PC-9 (cell line): ENCODE results near the gene SCAPER. TPM values are rescaled to one million over a fixed set of nuclear protein-coding genes. Genes with fewer than 3 reads are reported as not detected.

Source experiments
- BruUV-seq: library from RNA; stranded (reverse); fragments of 400-500 nt; replicated peaks from 2 replicates; lab custom pipeline; 2021; lab: Mats Ljungman, UMichigan
- CTCF ChIA-PET: fragments of 300-600 bp; sonication (Branson Sonifier 250); formaldehyde crosslinking; loops from one replicate; lab custom pipeline; 2022; ENCODE audit warnings: antibody characterized with exemption; lab: Charles Lee
- POLR2A ChIA-PET: fragments of 300-600 bp; sonication (Branson Sonifier 250); formaldehyde crosslinking; loops from one replicate; lab custom pipeline; 2022; ENCODE audit warnings: antibody characterized with exemption; ENCODE audit not compliant: unreplicated experiment; lab: Charles Lee
- DNase-seq, 2 experiments: peaks; one replicate each; pipeline versions ENCODE4 v3.0.0 to v3.0.0-alpha.2; 2015 to 2022; ENCODE audit warnings: mixed read lengths in 1 of 2
- H2AFZ ChIP-seq: fragments of 200-600 bp; sonication (generic); 2 replicates; pipeline ENCODE4 v1.8.1; 2017; ENCODE audit warnings: antibody characterized with exemption
- H3F3A ChIP-seq: fragments of 200-600 bp; sonication (generic); 2 replicates; pipeline ENCODE4 v1.8.1; 2017; ENCODE audit warnings: antibody characterized with exemption, mild to moderate bottlenecking, low read depth; ENCODE audit not compliant: insufficient read depth
- H3K27ac ChIP-seq: fragments of 200-600 bp; sonication (generic); 2 replicates; pipeline ENCODE4 v1.6.1; 2016; ENCODE audit warnings: mixed run types
- H3K27me3 ChIP-seq: fragments of 200-600 bp; sonication (generic); 2 replicates; pipeline ENCODE4 v1.6.1; 2016; ENCODE audit warnings: low read depth, mixed run types; ENCODE audit not compliant: insufficient read depth
- H3K36me3 ChIP-seq: fragments of 200-600 bp; sonication (generic); 2 replicates; pipeline ENCODE4 v1.6.1; 2016; ENCODE audit warnings: low read depth, mixed run types
- H3K4me1 ChIP-seq: fragments of 200-600 bp; sonication (generic); replicated peaks from 2 replicates; pipeline ENCODE4 v1.6.1; 2016; ENCODE audit warnings: mixed run types; ENCODE audit not compliant: insufficient read depth
- H3K4me2 ChIP-seq: fragments of 200-600 bp; sonication (generic); 2 replicates; pipeline ENCODE4 v1.6.1; 2017; ENCODE audit warnings: mixed run types
- H3K4me3 ChIP-seq: fragments of 200-600 bp; sonication (generic); 2 replicates; pipeline ENCODE4 v1.6.1; 2016; ENCODE audit warnings: mixed run types
- H3K79me2 ChIP-seq: fragments of 200-600 bp; sonication (generic); 2 replicates; pipeline ENCODE4 v1.6.1; 2017; ENCODE audit warnings: low read depth, mixed run types
- H3K9me2 ChIP-seq: fragments of 200-600 bp; sonication (generic); 2 replicates; pipeline ENCODE4 v1.8.1; 2017; ENCODE audit warnings: mild to moderate bottlenecking; ENCODE audit not compliant: insufficient read depth
- H3K9me3 ChIP-seq: fragments of 200-600 bp; sonication (generic); 2 replicates; pipeline ENCODE4 v1.8.1; 2016; ENCODE audit warnings: low read depth; ENCODE audit not compliant: insufficient read depth
- H4K20me1 ChIP-seq: fragments of 200-600 bp; sonication (generic); 2 replicates; pipeline ENCODE4 v1.8.1; 2017; ENCODE audit not compliant: insufficient read depth
- CTCF ChIP-seq: fragments of 200-600 bp; sonication (generic); conservative IDR thresholded peaks from 2 replicates; pipeline ENCODE4 v1.6.1; 2017; ENCODE audit warnings: mixed run types, antibody characterized with exemption, mild to moderate bottlenecking, moderate library complexity
- EZH2 ChIP-seq: fragments of 200-600 bp; sonication (generic); IDR thresholded peaks from 2 replicates; pipeline ENCODE4 v1.8.0; 2017; ENCODE audit warnings: antibody characterized with exemption, low read depth
- intact Hi-C: fragments of 100-400 bp; cut with micrococcal nuclease; formaldehyde crosslinking; loops from one replicate; pipeline ENCODE4 v1.10.0; 2022; ENCODE audit not compliant: unreplicated experiment
- total RNA-seq: library from RNA; stranded (reverse); gene quantifications from 2 replicates; pipeline ENCODE4 v1.2.3, GENCODE V29; 2021

Gene SCAPER
- total RNA-seq, 1 experiment from 2014 or later = 18.7 TPM

- DNase-seq = no peak
- Histone ChIP-seq H3K9me2 (no peaks in the 10 kb centered on the region), H4K20me1 (no peaks in the 10 kb centered on the region), H3K79me2 (no peaks in the 10 kb centered on the region), H3K9me3 (no peaks in the 10 kb centered on the region), H3K36me3 (no peaks in the 10 kb centered on the region), H2AFZ (no peak overlapping the region), H3K4me1 (no peaks in the 10 kb centered on the region), H3K27ac (no peak overlapping the region), H3K4me2 (no peak overlapping the region), H3K4me3 (no peak overlapping the region), H3K27me3 (no peaks in the 10 kb centered on the region), H3F3A (no peaks in the 10 kb centered on the region)
- no peak for TF ChIP-seq EZH2
- TF ChIP-seq CTCF = no peak
- intact Hi-C loops = no loop called here
- no TSS peak for BruUV-seq
- ChIA-PET CTCF (no interaction called here), POLR2A (no interaction called here)
These were observed 453.6 kb downstream of the SCAPER start for GRCh38 chr15:76451540-76451939.

- DNase-seq = no peak
- H3K79me2 ChIP-seq = no peaks in the 10 kb centered on the region
- BruUV-seq = no TSS peak
- ChIA-PET POLR2A (interaction anchor here (0.6 kb wide), 1 partner anchor 1880 kb away, joined by 3 read pairs; no protein-coding TSS in a partner anchor), CTCF (no interaction called here)
- H4K20me1 ChIP-seq = no peaks in the 10 kb centered on the region
- no peaks in the 10 kb centered on the region for H3K27me3 ChIP-seq
- no peaks in the 10 kb centered on the region for H3K4me1 ChIP-seq
- H3K9me2 ChIP-seq = 0 out of 2 replicates have a peak, but pooled peaks cover 5% of the 10 kb centered on the region
- no peaks in the 10 kb centered on the region for H3K9me3 ChIP-seq
- no peaks in the 10 kb centered on the region for H3F3A ChIP-seq
- no peak overlapping the region for H3K4me3 ChIP-seq
- no peak overlapping the region for H3K27ac ChIP-seq
- TF ChIP-seq EZH2 (no peak), CTCF (no peak)
- intact Hi-C loops = no loop called here
- no peak overlapping the region for H3K4me2 ChIP-seq
- no peak overlapping the region for H2AFZ ChIP-seq
- no peaks in the 10 kb centered on the region for H3K36me3 ChIP-seq
These were observed 455.7 kb downstream of the SCAPER start for GRCh38 chr15:76449455-76449854.

- Histone ChIP-seq H3K4me3 (no peak overlapping the region), H2AFZ (no peak overlapping the region), H3K9me2 (0 out of 2 replicates have a peak, but pooled peaks cover 6% of the 10 kb centered on the region), H3F3A (no peaks in the 10 kb centered on the region), H3K27me3 (no peaks in the 10 kb centered on the region), H4K20me1 (no peaks in the 10 kb centered on the region), H3K9me3 (no peaks in the 10 kb centered on the region), H3K79me2 (no peaks in the 10 kb centered on the region), H3K27ac (no peak overlapping the region), H3K4me2 (no peak overlapping the region), H3K4me1 (no peaks in the 10 kb centered on the region), H3K36me3 (no peaks in the 10 kb centered on the region)
- TF ChIP-seq CTCF = no peak
- TF ChIP-seq EZH2 = no peak
- no peak for DNase-seq
- ChIA-PET CTCF (no interaction called here), POLR2A (interaction anchor here (0.6 kb wide), 1 partner anchor 1881 kb away, joined by 3 read pairs; no protein-coding TSS in a partner anchor)
- intact Hi-C loops = no loop called here
- BruUV-seq = no TSS peak
These were observed 456.4 kb downstream of the SCAPER start for GRCh38 chr15:76448755-76449154.
